ENCODE measurements around the gene FMN1.

FMN1 gene

DNA sequence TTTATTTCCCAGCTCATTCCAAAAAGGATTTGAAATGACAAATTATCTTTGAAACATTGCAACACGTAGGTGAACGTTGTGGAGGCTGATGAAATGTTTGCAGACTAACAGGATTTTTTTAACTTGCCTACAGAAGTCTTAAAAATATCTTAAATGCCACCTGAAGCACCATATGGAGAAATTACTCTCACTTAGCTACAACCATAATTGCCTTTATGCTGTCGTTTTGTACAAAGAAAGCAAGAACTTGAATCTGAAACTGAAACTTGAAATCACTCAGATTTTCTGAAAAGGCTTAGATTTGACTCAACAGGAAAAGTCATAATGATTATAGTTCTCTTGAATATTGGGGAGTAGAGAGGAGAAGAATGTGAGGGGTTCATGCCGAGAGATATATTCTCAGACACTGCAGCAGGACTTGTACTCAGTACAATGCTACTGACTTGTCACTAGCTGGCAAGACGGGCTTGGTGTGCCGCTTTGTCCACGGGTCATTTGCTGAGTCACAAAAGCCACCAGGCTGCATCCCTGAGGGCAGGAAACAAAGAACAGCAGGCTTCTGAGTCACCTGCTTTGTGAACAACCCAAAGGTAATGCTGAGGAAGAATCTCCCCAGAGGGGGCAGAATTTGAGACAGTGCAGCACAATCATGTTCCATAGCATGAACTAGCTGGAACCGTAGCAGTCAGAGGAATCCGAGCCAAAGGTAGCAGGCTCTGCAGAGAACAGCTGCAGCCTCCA lies 7.1 kb upstream of the FMN1 start:
- peak; percentile 8 for DNase-seq

DNA sequence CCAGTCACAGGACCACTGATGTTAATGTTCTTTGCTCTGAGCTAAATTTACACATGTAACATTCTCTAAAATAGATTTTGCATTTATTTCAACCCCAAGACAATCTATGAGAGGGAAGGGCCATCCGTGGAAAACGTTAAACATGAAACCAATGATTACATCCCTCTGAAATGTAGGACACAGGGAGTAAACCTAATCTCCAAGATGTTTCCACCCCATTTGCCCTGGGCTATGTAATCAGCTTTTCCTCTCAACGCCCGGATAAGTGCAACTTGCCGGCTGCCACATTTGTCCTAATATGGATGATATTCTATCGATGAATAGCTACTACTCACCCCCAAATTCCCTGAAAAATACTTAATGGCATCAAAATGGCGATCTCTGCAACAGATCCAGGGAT lies 6.4 kb upstream of the FMN1 start:
- DNase-seq: no peak

DNA sequence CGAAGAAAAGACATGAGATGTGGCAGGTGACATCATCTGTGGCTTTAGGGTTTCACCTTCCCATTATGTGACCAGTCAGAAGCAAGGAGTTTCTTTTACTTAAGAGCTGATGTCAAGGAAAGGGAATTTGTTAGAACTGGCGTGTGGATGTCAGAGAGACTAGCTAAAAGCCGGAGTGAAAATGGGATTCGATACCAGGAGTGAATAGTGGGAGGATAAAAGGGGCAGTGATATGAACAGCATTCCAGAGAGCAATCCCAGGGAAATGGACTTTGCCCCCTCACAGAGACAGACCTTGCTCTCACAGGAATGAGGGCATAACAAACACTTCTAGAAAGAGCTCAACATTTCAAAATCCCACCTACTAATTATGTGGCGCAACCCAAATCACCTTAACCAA lies 5.9 kb upstream of the FMN1 start:
- DNase-seq: no peak

DNA sequence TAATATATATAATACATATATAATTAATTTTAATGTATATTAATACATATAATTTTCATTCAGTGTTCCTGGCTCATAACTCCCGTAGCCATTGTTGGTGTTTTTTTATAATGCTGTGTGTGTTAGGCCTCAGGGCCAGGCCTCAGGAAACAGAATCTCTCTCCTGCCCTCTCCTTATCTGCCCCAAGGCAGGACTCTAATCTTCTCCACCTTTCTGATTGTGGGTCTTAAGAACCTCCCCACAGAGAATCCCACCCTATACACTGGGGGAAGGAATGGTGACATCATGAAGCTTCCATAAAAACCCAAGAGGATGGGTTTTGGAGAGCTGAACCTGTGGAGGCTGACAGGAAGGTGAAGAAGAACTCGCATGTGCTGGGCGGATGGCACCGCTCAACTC lies 4.0 kb upstream of the FMN1 start:
- DNase-seq: no peak

DNA sequence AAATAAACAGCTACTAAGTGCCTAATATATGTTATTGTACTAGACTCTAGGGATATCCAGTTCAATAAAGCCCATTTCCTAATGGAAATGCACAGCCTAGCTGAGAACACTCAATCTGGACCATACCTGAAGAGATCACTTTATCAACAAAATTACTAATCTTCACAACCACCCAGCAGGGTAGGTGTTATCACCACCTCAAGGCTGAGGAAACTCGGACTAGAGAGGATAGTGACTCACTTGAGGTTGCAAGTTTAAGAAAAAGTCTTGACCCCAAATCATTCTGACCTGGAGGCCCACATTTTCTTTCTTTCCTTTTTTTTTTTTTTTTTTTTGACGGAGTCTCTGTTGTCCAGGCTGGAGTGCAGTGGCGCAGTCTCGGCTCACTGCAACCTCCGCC lies 3.1 kb upstream of the FMN1 start:
- no peak for DNase-seq

DNA sequence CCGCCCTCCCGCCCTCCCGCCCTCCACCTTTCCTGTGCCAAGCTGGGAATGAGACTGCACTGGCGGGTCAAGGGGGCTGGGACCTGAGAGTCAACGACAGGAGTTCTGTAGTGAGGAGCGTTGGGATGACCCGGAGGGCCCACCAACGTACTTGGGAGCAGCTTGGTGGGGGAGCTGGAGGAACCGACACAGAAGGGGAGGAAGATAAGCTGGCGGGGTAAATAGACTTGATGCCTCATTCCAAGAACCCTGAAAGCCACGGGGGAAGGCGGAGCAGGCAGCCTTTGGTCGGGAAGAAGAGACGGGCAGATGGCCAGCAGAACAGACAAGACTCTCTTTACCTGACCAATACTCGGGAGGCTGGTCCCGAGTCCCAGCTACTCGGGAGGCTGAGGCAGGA lies 277 bp downstream of the FMN1 start:
- DNase-seq: no peak

DNA sequence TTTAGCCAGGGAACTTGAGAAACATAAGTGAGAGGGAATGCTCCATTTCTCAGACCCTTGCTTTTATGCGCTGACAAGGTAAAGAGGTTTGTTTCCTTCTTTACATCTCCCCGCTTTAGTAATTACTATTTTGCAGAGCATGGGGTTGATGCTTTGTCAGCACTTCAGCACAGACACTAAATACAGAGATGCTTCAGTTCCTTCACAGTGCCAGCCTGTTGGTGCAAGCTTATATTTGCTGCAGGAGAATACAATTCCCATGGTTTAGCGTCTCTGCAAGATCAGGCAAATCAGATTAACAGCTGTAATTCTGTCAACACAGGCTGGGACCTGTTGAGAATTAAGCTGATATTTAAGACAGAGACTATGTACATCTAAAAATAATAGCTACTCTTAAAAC lies 2.9 kb downstream of the FMN1 start:
- DNase-seq: no peak

DNA sequence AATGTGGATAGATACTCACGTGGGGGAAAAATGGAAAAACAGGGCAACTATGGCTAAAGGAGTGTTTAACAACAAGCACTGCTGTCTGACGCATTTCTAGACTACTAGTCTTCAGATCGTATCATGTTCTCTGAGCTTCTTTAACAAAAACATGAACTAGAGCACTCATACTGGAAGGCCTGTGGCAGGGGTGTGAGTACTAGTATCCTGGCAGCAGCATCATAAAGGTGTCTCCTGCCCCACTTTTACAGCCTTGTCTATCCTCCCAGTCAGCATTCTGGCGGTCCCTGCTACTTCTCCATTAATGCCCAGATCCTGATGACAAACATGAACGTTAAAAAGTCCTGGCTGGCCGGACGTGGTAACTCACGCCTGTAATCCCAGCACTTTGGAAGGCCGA lies 4.0 kb downstream of the FMN1 start:
- no peak for DNase-seq

DNA sequence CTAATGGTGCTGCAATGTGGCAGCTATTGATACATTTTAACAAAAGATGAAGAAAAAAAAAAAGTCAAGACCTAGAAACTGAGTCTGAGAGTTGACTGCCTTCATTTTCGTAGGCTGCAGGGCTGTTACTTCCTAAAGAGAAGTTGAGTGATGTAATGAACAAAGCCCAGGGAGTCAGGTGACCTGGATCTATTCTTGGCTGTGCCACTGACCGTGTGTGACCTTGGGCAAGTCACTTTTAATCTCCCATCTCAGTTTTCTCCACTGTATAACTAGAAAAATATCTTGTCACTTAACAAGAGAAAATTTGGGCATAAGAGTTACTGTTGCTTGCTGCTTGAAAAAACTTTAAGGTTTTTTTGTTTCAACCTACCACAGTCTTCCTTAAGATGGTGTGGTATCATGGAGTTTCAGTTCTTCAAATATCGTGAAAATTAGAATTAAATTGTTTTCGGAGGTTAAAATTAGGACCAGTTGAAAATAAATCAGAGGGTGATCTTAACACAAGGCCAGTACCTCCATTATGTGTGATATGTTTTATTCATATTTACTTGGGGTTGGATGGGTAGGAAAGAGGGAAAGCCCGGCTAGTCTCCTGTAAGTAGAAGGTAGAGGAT lies 5.8 kb downstream of the FMN1 start:
- no peak for DNase-seq

DNA sequence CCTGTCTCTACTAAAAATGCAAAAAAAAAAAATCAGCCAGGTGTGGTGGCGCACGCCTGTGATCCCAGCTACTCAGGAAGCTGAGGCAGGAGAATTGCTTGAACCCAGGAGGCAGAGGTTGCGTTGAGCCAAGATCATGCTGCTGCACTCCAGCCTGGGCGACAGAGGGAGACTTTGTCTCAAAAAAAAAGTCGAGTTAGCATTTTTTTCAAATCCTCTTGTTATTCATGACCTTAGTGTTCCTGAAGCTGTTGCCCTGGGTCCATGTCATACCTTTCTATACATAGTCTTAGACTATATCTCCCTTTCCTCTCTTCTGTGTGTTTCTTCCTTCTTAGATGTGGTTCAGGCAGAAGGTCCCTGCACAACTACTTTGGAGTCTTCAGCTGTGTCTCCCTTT lies 6.4 kb downstream of the FMN1 start:
- no peak for DNase-seq

DNA sequence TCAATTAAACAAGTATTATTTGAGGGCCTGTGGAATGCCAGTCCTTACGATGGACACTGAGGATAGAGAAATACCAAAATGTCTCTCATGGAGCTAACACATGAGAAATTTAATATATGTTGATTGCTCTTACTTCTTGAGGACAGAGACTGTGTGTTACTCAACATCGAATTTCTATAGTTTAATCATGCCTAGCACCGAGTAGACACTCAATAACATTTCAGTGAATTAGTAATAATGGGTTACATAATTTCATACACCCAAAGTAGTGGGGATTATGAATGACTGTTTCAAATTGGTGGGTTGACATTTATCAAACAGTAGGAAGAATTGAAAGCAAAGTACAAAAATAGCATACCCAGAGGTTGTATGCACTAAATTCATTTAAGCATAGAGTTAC lies 11.2 kb downstream of the FMN1 start:
- DNase-seq: no peak

DNA sequence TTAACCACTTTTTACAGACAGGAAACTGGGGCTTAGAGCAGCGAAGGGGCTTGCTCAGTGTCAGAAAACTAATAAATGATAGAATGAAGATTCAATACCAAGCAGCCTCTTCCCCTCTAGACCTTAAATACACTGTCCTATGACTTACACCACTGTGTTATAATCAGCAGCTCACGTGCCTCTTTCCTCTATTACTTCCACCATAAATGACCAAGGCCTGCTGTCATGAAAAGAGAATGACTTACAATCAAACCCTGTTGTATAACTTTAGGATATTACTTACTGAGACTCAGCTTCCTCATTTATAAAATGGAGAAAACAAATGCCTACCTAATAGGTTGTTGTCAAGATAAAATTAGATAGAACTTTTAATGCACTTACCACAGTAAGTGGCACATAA lies 11.6 kb downstream of the FMN1 start:
- DNase-seq: no peak

DNA sequence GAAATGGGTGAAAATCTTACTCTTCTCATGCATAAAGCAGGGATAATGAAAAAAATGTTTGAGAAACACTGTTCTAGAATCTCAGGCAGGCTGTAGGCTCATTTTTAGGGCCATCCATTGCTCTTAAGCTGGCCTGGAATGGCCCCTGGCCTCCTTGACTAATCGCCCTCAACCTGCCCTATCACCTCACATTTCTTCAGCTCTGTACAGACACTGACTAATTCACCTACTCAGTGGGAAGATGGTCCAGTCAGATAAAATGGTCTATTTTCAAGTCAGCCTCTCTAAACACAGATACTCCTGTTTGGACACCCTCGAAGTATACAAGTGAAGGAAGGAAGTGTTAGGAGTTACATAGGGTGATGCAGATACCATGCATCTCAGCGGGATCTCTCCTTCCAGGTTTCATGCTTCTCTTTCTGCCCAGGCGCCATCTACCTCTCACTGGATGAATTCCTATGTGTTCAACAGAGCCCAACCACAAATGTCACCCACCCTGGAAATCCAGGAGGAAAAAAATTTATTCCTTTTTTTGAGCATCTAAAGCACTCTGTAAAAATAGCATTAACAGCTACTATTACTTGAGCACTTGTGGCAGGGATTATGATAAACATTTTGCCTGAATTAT lies 12.1 kb downstream of the FMN1 start:
- peak; percentile 6 for DNase-seq

DNA sequence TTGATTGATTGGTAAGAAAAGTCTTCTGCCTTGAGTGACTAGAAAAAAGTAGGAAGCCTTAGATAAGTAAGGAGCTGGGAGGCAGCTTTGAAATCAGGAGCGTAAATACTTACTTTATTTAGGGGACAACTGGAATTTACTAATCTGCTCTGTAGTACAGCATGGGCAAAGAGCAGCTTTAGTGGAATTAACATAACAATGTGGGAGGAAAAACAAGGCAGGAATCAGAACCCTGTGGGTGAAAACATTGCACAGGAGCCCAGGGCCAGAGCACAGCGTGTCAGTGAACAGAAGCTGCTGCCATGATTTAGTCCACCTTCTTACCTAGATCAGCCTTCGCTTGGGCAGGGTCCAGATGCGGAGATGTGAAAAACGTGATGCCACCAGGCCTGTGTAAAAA lies 14.6 kb downstream of the FMN1 start:
- DNase-seq: no peak

DNA sequence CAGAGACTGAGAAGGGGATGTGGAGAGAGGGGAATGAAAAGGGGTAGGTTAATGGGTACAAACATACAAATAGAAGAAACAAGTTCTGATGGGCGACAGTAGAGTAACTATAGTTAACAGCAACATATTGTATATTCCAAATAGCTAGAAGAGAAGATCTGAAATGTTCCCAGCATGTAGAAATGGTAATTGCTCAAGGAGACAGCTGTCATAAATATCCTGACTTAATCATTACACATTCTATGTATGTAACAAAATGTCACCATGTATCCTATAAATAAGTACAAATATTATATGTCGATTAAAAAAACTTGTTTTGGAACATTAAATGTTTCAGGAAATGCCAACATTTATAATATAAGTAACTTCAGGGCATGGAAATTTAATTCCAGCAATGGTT lies 23.3 kb downstream of the FMN1 start:
- no peak for DNase-seq

DNA sequence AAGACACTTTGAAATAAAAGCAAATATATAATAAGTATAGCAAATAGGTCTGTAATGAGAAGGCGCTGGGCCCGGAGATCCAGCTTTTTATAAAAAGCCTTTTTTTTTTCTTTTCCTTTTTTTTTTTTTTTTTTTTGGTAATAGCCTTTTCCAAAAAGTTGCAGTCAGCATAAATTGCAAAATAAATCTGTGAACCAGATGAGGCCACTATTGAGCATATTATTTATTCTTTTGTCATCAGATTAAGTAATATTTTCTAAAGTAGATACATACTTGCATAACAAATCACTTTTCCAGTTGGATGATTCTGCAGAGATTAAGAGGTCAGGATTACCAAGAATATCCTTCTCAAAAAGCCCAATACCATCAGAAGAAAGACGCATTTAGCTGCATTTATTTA lies 24.9 kb downstream of the FMN1 start:
- DNase-seq: no peak

DNA sequence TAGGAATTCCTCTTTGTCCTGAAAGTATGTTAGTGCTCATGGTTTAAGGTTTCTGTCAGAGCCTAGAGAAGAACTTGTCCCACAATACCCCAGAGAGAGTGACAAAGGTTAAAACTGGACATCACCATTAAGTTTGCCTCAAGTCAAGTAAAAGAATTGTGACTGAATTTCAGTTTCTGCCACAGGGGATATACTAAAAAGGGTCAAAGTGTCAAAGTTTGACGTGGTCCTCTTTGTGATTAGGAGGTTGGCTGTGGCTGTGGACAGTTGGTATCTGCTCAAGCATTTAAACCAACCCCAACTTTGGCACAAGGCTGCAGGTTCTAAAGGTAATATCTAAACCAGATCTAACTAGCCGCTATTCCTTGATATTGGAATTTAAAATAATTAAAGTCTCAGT lies 26.1 kb downstream of the FMN1 start:
- DNase-seq: no peak

DNA sequence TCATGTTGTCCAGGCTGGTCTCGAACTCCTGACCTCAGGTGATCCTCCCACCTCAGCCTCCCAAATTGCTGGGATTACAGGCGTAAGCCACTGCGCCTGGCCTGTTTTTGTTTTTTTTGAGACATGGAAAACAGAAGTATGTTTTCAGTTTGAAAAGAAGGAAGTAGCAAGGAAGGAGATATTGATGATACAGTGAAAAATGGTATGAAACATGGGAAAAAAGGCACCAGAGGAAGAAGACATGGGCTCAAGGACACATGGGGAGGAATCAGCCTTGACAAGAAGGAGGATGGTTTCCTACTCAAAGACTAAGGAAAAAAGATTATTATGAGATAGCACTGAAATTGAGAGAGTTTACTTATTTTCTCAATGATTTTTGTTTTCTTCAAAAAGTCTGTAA lies 30.7 kb downstream of the FMN1 start:
- no peak for DNase-seq

DNA sequence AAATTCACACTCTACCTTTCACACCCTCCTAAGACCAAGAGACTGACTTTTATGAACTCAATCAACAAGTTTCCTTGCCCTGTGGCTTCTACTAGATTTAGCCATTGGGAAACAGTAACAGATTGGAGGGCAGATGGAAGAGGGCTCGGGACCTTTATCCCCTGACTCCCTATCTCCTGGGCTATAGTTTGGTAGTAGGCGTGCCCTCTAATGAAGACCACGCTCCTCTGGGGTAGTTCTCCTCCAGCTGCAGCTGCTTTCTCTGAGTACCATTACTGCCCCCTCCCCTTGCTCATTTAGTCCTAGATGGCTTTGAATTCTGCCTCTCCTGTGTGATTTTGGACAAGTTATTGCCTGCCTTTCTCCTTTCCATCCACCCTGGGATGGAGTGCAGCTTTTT lies 33.3 kb downstream of the FMN1 start:
- no peak for DNase-seq

DNA sequence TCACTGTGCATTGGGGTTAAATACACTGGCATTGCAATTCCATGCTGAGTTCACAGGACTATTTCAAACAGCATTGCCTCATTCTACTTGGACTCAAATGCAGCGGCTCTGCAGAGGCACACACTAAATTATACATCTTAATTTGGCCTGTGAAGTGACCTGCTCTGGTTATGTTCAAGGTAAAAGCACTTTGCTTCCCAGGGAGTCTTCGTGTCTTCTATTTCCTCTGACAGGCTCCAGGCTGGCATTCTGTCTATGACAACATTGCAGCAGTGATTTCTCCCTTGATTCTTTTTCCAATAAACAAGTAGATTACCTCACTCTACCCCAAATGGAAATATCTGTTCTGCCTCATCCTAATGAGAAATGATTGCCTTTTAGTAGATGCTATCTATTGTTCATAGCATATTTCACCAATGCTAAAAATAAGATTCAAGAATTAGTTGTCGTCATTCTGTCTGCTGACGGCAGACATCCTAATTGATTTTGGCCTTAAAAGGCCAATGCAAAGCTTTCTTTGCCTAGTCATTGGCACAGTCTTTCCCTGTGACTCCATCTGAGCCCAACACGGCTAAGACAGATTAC lies 33.8 kb downstream of the FMN1 start:
- no peak for DNase-seq

DNA sequence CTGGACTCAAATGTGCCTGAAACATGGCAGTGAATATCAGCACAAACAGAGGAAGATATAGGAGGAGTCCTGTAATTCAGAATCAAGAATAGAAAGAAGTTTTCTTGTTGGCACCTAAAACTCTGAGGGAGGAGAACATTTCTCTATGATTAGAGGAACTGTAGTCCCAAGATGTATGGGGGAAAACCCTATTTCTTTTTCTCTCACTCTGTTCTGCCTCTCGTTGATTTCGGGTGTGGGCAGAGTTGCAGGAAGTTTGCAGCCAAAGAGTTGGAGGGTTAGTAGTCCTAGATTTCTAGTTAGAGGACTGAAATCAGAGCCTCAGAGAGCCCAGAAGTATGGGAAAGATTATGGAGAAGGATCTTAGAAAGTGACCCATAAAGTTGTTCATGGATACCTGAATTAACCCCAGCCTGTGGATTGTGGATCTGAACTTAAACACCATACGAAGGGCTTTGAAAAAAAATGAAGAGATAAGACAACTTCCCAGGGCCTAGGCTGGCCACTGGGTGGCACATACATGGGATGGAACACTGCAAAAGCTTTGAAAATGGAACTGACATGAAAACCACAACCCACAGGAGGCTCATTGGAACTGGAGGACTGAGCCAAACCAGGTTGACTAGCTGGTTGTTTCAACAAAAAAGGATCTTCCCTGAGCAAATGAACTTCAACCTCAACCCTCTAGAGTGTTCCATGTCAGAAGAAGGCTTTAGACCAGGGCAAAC lies 34.6 kb downstream of the FMN1 start:
- no peak for DNase-seq

DNA sequence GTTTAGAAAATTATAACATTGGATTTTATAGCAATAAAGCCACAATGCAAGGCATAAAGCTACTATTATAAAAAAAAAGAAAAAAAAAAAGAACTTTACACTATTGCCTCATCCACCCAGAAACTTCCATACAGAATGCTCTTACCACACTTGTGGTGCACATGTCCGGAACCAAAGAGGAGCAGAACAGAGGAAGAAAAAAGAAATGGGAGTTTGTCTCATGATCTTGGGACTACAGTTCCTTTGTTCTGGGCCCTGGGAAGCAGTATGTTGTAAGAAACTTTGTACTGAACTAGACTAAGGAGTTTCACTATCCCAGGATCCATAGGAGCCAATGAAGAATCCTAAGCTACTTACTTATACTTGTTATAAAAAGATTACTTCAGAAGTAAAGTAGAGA lies 36.1 kb downstream of the FMN1 start:
- no peak for DNase-seq

DNA sequence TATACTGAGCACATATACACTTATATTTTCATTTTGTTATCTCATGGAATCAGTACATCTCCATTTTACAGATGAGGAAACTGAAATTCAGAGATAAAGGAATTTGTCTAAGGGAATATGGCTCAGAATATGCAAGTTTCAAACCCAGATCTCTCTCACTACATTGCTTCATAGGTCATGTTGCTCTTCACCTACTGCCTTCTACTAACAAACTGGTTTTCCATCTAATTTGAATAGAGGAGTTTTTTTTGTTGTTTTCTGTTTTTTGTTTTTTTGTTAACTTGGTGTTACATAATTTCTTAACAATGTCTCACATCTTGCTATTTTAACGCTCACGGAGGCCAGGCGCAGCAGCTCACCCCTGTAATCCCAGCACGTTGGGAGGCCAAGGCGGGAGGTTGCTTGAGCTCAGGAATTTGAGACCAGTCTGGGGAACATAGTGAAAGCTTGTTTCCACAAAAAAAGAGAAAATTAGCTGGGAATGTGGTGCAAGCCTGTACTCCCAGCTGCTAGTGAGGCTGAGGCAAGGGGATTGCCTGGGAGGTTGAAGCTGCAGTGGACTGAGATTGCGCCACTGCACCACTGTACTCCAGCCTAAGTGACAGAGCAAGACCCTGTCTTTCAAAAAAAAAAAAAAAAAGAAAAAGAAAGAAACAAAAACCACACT lies 37.0 kb downstream of the FMN1 start:
- no peak for DNase-seq

Measured in fibroblast of skin of scalp (primary cell).